A673 (cell line): Measurements from ENCODE around the gene CCDC12.

Experiments
- CTCF ChIP-seq: fragments of 300-800, 200-600 bp; sonication (generic); conservative IDR thresholded peaks from 2 replicates; pipeline ENCODE4 v1.5.1; 2017; ENCODE audit warnings: low read depth, mild to moderate bottlenecking, antibody characterized with exemption, low read length, moderate library complexity, mixed read lengths
- EZH2 ChIP-seq: fragments of 200-600 bp; sonication (generic); IDR thresholded peaks from 2 replicates; pipeline ENCODE4 v1.6.1; 2017; ENCODE audit warnings: borderline replicate concordance, low read depth, mild to moderate bottlenecking, mixed read lengths, antibody characterized with exemption, low read length; ENCODE audit not compliant: poor library complexity, severe bottlenecking

GRCh38 chr3:46922426-46922825 lies 54.1 kb downstream of the CCDC12 start:
- TF ChIP-seq CTCF, result no peak
- no peak for TF ChIP-seq EZH2
